ENCODE results near the gene RNF169. TPM values are rescaled to one million over a fixed set of nuclear protein-coding genes. Genes with fewer than 3 reads are reported as not detected.

RNF169 gene
- total RNA-seq, 1 donor from 2014 or later: 21.3 TPM

GRCh38 chr11:74847395-74847794 lies 98.7 kb downstream of the RNF169 start:
- Histone ChIP-seq H3K4me1 (no peaks in the 10 kb centered on the region), H3K9me3 (no peaks in the 10 kb centered on the region), H3K36me3 (peaks cover 30% of the 10 kb centered on the region), H3K27ac (no peak overlapping the region), H3K27me3 (no peaks in the 10 kb centered on the region), H3K4me3 (no peak overlapping the region)
- DNase-seq (no peak), ATAC-seq (no peak)
- no peak for TF ChIP-seq CTCF (IDR thresholded peaks at IDR 0.05)
- intact Hi-C loops (cut with DNase I): no loop called here

GRCh38 chr11:74847895-74848294 lies 99.2 kb downstream of the RNF169 start:
- no peak for DNase-seq
- Histone ChIP-seq H3K27me3 (no peaks in the 10 kb centered on the region), H3K27ac (no peak overlapping the region), H3K9me3 (no peaks in the 10 kb centered on the region), H3K4me1 (no peaks in the 10 kb centered on the region), H3K36me3 (peaks cover 27% of the 10 kb centered on the region), H3K4me3 (no peak overlapping the region)
- intact Hi-C loops (cut with DNase I): no loop called here
- TF ChIP-seq CTCF (IDR thresholded peaks at IDR 0.05): no peak
- ATAC-seq: no peak

GRCh38 chr11:74849525-74850391 lies 101.1 kb downstream of the RNF169 start:
- no peak for TF ChIP-seq CTCF (IDR thresholded peaks at IDR 0.05)

GRCh38 chr11:74853223-74853622 lies 104.6 kb downstream of the RNF169 start:
- DNase-seq: no peak
- Histone ChIP-seq H3K9me3 (no peaks in the 10 kb centered on the region), H3K36me3 (peaks cover 17% of the 10 kb centered on the region), H3K4me3 (no peak overlapping the region), H3K27ac (no peak overlapping the region), H3K27me3 (no peaks in the 10 kb centered on the region), H3K4me1 (no peaks in the 10 kb centered on the region)
- no peak for TF ChIP-seq CTCF (IDR thresholded peaks at IDR 0.05)
- intact Hi-C loops (cut with DNase I): no loop called here
- ATAC-seq: no peak

More at GRCh38 chr11:74849525-74850391, 101.1 kb downstream of the RNF169 start:
- DNase-seq (no peak), ATAC-seq (no peak)
- intact Hi-C loops (cut with DNase I): no loop called here
- Histone ChIP-seq H3K4me1 (no peaks in the 10 kb centered on the region), H3K4me3 (no peak overlapping the region), H3K9me3 (no peaks in the 10 kb centered on the region), H3K27ac (no peak overlapping the region), H3K36me3 (peaks cover 13% of the 10 kb centered on the region), H3K27me3 (no peaks in the 10 kb centered on the region)

GRCh38 chr11:74860743-74861142 lies 112.1 kb downstream of the RNF169 start:
- H3K4me1 ChIP-seq: no peaks in the 10 kb centered on the region
- intact Hi-C loops (cut with DNase I): no loop called here
- H3K36me3 ChIP-seq: peaks cover 18% of the 10 kb centered on the region
- H3K4me3 ChIP-seq: no peak overlapping the region
- no peaks in the 10 kb centered on the region for H3K27me3 ChIP-seq
- peaks cover 5% of the 10 kb centered on the region for H3K9me3 ChIP-seq
- ATAC-seq (no peak), DNase-seq (no peak)
- H3K27ac ChIP-seq: no peak overlapping the region
- no peak for TF ChIP-seq CTCF (IDR thresholded peaks at IDR 0.05)
